HEK293 (cell line): ENCODE measurements around the gene ASMTL.

Experiments
- CTCF ChIP-seq: fragments of 450-650 bp; formaldehyde crosslinking; IDR thresholded peaks from 2 replicates; pipeline ENCODE4 v1.5.1; 2016; ENCODE audit warnings: missing biosample characterization, missing genetic modification characterization
- KLF9 ChIP-seq: fragments of 450-650 bp; formaldehyde crosslinking; IDR thresholded peaks from 2 replicates; pipeline ENCODE4 v1.5.1; 2016; ENCODE audit warnings: missing biosample characterization, missing genetic modification characterization, low read depth
- MYNN ChIP-seq: fragments of 450-650 bp; formaldehyde crosslinking; IDR thresholded peaks from 2 replicates; pipeline ENCODE4 v1.5.1; 2016; ENCODE audit warnings: missing biosample characterization, missing genetic modification characterization, borderline replicate concordance
- PBX3 ChIP-seq: sonication (generic); formaldehyde crosslinking; IDR thresholded peaks from 2 replicates; pipeline ENCODE4 v1.8.1; 2022; ENCODE audit warnings: mild to moderate bottlenecking, moderate library complexity, missing genetic modification reagents
- PRDM4 ChIP-seq: fragments of 450-650 bp; formaldehyde crosslinking; IDR thresholded peaks from 2 replicates; pipeline ENCODE4 v1.5.1; 2017; ENCODE audit warnings: missing biosample characterization, missing genetic modification characterization
- REST ChIP-seq: fragments of 450-650 bp; formaldehyde crosslinking; IDR thresholded peaks from 2 replicates; pipeline ENCODE4 v1.5.1; 2016; ENCODE audit warnings: missing biosample characterization, missing genetic modification characterization
- TCF7L2 ChIP-seq: IDR thresholded peaks from 2 replicates; pipeline ENCODE4 v1.6.1; 2011; ENCODE audit warnings: low read depth, mild to moderate bottlenecking, inconsistent platforms, low read length, moderate library complexity, borderline replicate concordance
- ZNF354C ChIP-seq: fragments of 450-650 bp; formaldehyde crosslinking; IDR thresholded peaks from 2 replicates; pipeline ENCODE4 v1.5.1; 2016; ENCODE audit warnings: missing biosample characterization, missing genetic modification characterization, low read depth, borderline replicate concordance
- ZNF658 ChIP-seq: fragments of 450-650 bp; formaldehyde crosslinking; IDR thresholded peaks from 2 replicates; pipeline ENCODE4; 2016; ENCODE audit warnings: missing biosample characterization, missing genetic modification characterization

- TF ChIP-seq MYNN (tag by site-specific recombination) (no peak), CTCF (tag by site-specific recombination) (no peak), PBX3 (CRISPR knock-in tag) (no peak), TCF7L2 (no peak), PRDM4 (tag by site-specific recombination) (no peak), ZNF658 (tag by site-specific recombination) (no peak), REST (no peak), ZNF354C (tag by site-specific recombination) (no peak), KLF9 (tag by site-specific recombination) (no peak)
Measured at GRCh38 chrX:1480082-1480785, 27.5 kb upstream of the ASMTL start.
